GM21447 (cell line): Measurements from ENCODE around the gene PTF1A.

Experiments used
- ATAC-seq: cut with Tn5 transposase; IDR thresholded peaks from one replicate; pipeline ENCODE4 v1.9.1; 2021; ENCODE audit not compliant: unreplicated experiment

PTF1A gene

GRCh38 chr10:23191764-23192711 is at the start of gene PTF1A:
Gene PTF1A, plus strand, starts transcription at chr10:23192312. Its CDS starts 219 bp downstream, at chr10:23192531.
- no peak for ATAC-seq

- no peak for ATAC-seq
These were observed 45.9 kb upstream of the PTF1A start for GRCh38 chr10:23146258-23146657.

- ATAC-seq, result no peak
These were observed 45.1 kb upstream of the PTF1A start for GRCh38 chr10:23147035-23147434.

- no peak for ATAC-seq
These were observed 43.9 kb upstream of the PTF1A start for GRCh38 chr10:23148214-23148613.

GRCh38 chr10:23150091-23150490 is 42.0 kb upstream of the PTF1A start:
- no peak for ATAC-seq

GRCh38 chr10:23150610-23151009 is 41.5 kb upstream of the PTF1A start:
- no peak for ATAC-seq

GRCh38 chr10:23151071-23151470 is 41.0 kb upstream of the PTF1A start:
- no peak for ATAC-seq

- no peak for ATAC-seq
These were observed 36.9 kb upstream of the PTF1A start for GRCh38 chr10:23155169-23155568.

GRCh38 chr10:23156447-23157150 is 35.5 kb upstream of the PTF1A start:
- no peak for ATAC-seq

- ATAC-seq, result peak; percentile 56
These were observed 34.9 kb upstream of the PTF1A start for GRCh38 chr10:23157239-23157681.

- peak; percentile 54 for ATAC-seq
These were observed 34.3 kb upstream of the PTF1A start for GRCh38 chr10:23157691-23158369.

- peak; percentile 72 for ATAC-seq
These were observed 33.7 kb upstream of the PTF1A start for GRCh38 chr10:23158370-23158769.

- no peak for ATAC-seq
These were observed 20.8 kb upstream of the PTF1A start for GRCh38 chr10:23171232-23171876.

GRCh38 chr10:23172429-23173213 is 19.5 kb upstream of the PTF1A start:
- ATAC-seq, result no peak

- ATAC-seq, result no peak
These were observed 18.7 kb upstream of the PTF1A start for GRCh38 chr10:23173214-23174073.

GRCh38 chr10:23174074-23174976 is 17.8 kb upstream of the PTF1A start:
- ATAC-seq, result no peak

GRCh38 chr10:23174977-23175512 is 17.1 kb upstream of the PTF1A start:
- ATAC-seq, result no peak

GRCh38 chr10:23186178-23186577 is 5.9 kb upstream of the PTF1A start:
- ATAC-seq, result no peak
